Measurements from ENCODE around the gene TSC2. TPM values are rescaled to one million over a fixed set of nuclear protein-coding genes. Genes with fewer than 3 reads are reported as not detected.

The TSC2 gene
- total and polyA plus RNA-seq, 9 of the 15 experiments (the other 6 are each of a cell fraction or from before 2014, with no cell fraction given): 1.3 to 68.1 (median 16.6) TPM

- TF ChIP-seq SIX5 (IDR thresholded peaks at IDR 0.05; ENCODE audit: borderline replicate concordance in 1 of 2, insufficient read depth in 1 of 2, low read depth in 1 of 2, low read length in 2 of 2) (no peak), BRF1 (IDR thresholded peaks at IDR 0.05; ENCODE audit: borderline replicate concordance, extremely low read depth, insufficient read length) (no peak), SMARCA4 (IDR thresholded peaks at IDR 0.05) (no peak), GATA2 (CRISPR knock-in tag; IDR thresholded peaks at IDR 0.05) (no peak), HNRNPK (IDR thresholded peaks at IDR 0.05; ENCODE audit: low read depth, low read length, poor library complexity, severe bottlenecking) (no peak), TAF9B (IDR thresholded peaks at IDR 0.05; ENCODE audit: partially characterized antibody) (no peak), SRSF1 (IDR thresholded peaks at IDR 0.05; ENCODE audit: low read depth, low read length) (no peak), ZNF395 (CRISPR knock-in tag; IDR thresholded peaks at IDR 0.05) (no peak), ZNF639 (CRISPR knock-in tag; conservative IDR thresholded peaks at IDR 0.05 in 1 of 2, IDR thresholded peaks at IDR 0.05 in 1 of 2) (no peak), CHD7 (IDR thresholded peaks at IDR 0.05; ENCODE audit: low read depth, low read length) (no peak)
These were observed 43.8 kb upstream of the TSC2 start (continued) for GRCh38 chr16:2003827-2004641.

Data from K562 (cell line).